H9 (cell line): ENCODE data around the gene OSBPL10. TPM values are rescaled to one million over a fixed set of nuclear protein-coding genes. Genes with fewer than 3 reads are reported as not detected.

Experiments
- DNase-seq: peaks from one replicate; pipeline ENCODE4 v3.0.0-alpha.2; 2017
- H2AFZ ChIP-seq: one replicate; pipeline ENCODE4 v1.6.1; 2013; ENCODE audit warnings: mild to moderate bottlenecking, low read length, control low read depth, moderate library complexity
- H2AK5ac ChIP-seq: 2 replicates; pipeline ENCODE4 v1.6.1; 2013; ENCODE audit warnings: low read length, control low read depth, mixed read lengths; ENCODE audit not compliant: insufficient read length
- H2BK120ac ChIP-seq: one replicate; pipeline ENCODE4 v1.6.1; 2013; ENCODE audit warnings: low read depth, mild to moderate bottlenecking, low read length, control low read depth, inconsistent platforms; ENCODE audit not compliant: poor library complexity, severe bottlenecking
- H2BK12ac ChIP-seq: 2 replicates; pipeline ENCODE4 v1.6.1; 2013; ENCODE audit warnings: low read length, control low read depth, mixed read lengths, low read depth; ENCODE audit not compliant: insufficient read length
- H2BK15ac ChIP-seq: 2 replicates; pipeline ENCODE4 v1.6.1; 2013; ENCODE audit warnings: low read depth, low read length, control low read depth
- H2BK20ac ChIP-seq: one replicate; pipeline ENCODE4 v1.6.1; 2013; ENCODE audit warnings: low read depth, mild to moderate bottlenecking, low read length, control low read depth, inconsistent platforms; ENCODE audit not compliant: poor library complexity, severe bottlenecking
- H2BK5ac ChIP-seq: 2 replicates; pipeline ENCODE4 v1.6.1; 2013; ENCODE audit warnings: low read length, control low read depth, mixed read lengths; ENCODE audit not compliant: insufficient read length
- H3K14ac ChIP-seq: 2 replicates; pipeline ENCODE4 v1.6.1; 2013; ENCODE audit warnings: low read length, control low read depth; ENCODE audit not compliant: insufficient read depth
- H3K18ac ChIP-seq: 2 replicates; pipeline ENCODE4 v1.6.1; 2013; ENCODE audit warnings: low read depth, mild to moderate bottlenecking, mixed read lengths, low read length, control low read depth; ENCODE audit not compliant: insufficient read length
- H3K23ac ChIP-seq: 2 replicates; pipeline ENCODE4 v1.6.1; 2013; ENCODE audit warnings: low read length, control low read depth, mixed read lengths, low read depth; ENCODE audit not compliant: insufficient read length
- H3K23me2 ChIP-seq: 2 replicates; pipeline ENCODE4 v1.6.1; 2013; ENCODE audit warnings: low read depth, mild to moderate bottlenecking, mixed read lengths, low read length, control low read depth; ENCODE audit not compliant: insufficient read length, poor library complexity, severe bottlenecking
- H3K27ac ChIP-seq: 2 replicates; pipeline ENCODE4 v1.5.1; 2013; ENCODE audit warnings: low read length, control low read depth, mixed read lengths, low read depth; ENCODE audit not compliant: insufficient read length
- H3K27me3 ChIP-seq: 2 replicates; pipeline ENCODE4 v1.6.1; 2013; ENCODE audit warnings: low read length, control low read depth, inconsistent platforms; ENCODE audit not compliant: insufficient read depth
- H3K4ac ChIP-seq: 2 replicates; pipeline ENCODE4 v1.6.1; 2013; ENCODE audit warnings: low read depth, mild to moderate bottlenecking, control low read depth, inconsistent platforms, low read length, moderate library complexity
- H3K4me1 ChIP-seq: 2 replicates; pipeline ENCODE4 v1.6.1; 2013; ENCODE audit warnings: low read length, control low read depth, inconsistent platforms; ENCODE audit not compliant: insufficient read depth
- H3K4me2 ChIP-seq: 2 replicates; pipeline ENCODE4 v1.6.1; 2013; ENCODE audit warnings: low read length, control low read depth, mixed read lengths; ENCODE audit not compliant: insufficient read length, insufficient read depth
- H3K56ac ChIP-seq: 2 replicates; pipeline ENCODE4 v1.6.1; 2013; ENCODE audit warnings: low read depth, mild to moderate bottlenecking, mixed read lengths, low read length, control low read depth; ENCODE audit not compliant: insufficient read length
- H3K79me1 ChIP-seq: 2 replicates; pipeline ENCODE4 v1.6.1; 2013; ENCODE audit warnings: low read depth, mild to moderate bottlenecking, moderate library complexity, low read length, control low read depth, inconsistent platforms; ENCODE audit not compliant: insufficient read depth, poor library complexity, severe bottlenecking
- H3K79me2 ChIP-seq: 2 replicates; pipeline ENCODE4 v1.6.1; 2013; ENCODE audit warnings: low read length, control low read depth, inconsistent platforms; ENCODE audit not compliant: insufficient read depth
- H3K9ac ChIP-seq: 2 replicates; pipeline ENCODE4 v1.6.1; 2013; ENCODE audit warnings: low read length, control low read depth, mixed read lengths; ENCODE audit not compliant: insufficient read length; ENCODE audit errors: extremely low read depth
- H3K9me3 ChIP-seq: one replicate; pipeline ENCODE4 v1.6.1; 2013; ENCODE audit warnings: low read depth, low read length, inconsistent platforms; ENCODE audit not compliant: control insufficient read depth
- H3T11ph ChIP-seq: one replicate; pipeline ENCODE4 v1.6.1; 2013; ENCODE audit warnings: mild to moderate bottlenecking, low read length, control low read depth, inconsistent platforms
- H4K20me1 ChIP-seq: one replicate; pipeline ENCODE4 v1.6.1; 2013; ENCODE audit not compliant: control insufficient read depth, insufficient read length, insufficient read depth
- H4K5ac ChIP-seq: 2 replicates; pipeline ENCODE4 v1.6.1; 2013; ENCODE audit warnings: low read depth, mild to moderate bottlenecking, mixed read lengths, low read length, control low read depth; ENCODE audit not compliant: insufficient read length
- H4K8ac ChIP-seq: replicated peaks from 2 replicates; pipeline ENCODE4 v1.6.1; 2013; ENCODE audit warnings: low read length, control low read depth, mixed read lengths, low read depth; ENCODE audit not compliant: insufficient read length
- H4K91ac ChIP-seq: 2 replicates; pipeline ENCODE4 v1.6.1; 2013; ENCODE audit warnings: low read depth, mild to moderate bottlenecking, moderate library complexity, mixed read lengths, low read length, control low read depth; ENCODE audit not compliant: insufficient read length
- H3K27ac Mint-ChIP-seq, 3 experiments: 2 replicates in 2 of 3; 3 replicates in 1 of 3; pipeline ENCODE4 v1.8.0; 2020 to 2021; ENCODE audit warnings: mixed read lengths in 3 of 3, mild to moderate bottlenecking in 1 of 3, moderate library complexity in 1 of 3
- H3K27me3 Mint-ChIP-seq: 2 replicates; pipeline ENCODE4 v1.8.0; 2021; ENCODE audit warnings: low read depth, mild to moderate bottlenecking, moderate library complexity, mixed read lengths
- H3K36me3 Mint-ChIP-seq, 3 experiments: 2 replicates in 2 of 3; 3 replicates in 1 of 3; pipeline ENCODE4 v1.8.0; 2020 to 2021; ENCODE audit warnings: low read depth in 3 of 3, mixed read lengths in 3 of 3; ENCODE audit not compliant: insufficient read depth in 1 of 3
- H3K4me1 Mint-ChIP-seq, 2 experiments: 2 replicates each; pipeline ENCODE4 v1.8.0; 2020; ENCODE audit warnings: mixed read lengths in 2 of 2
- H3K4me3 Mint-ChIP-seq, 2 experiments: 2 replicates in 1 of 2; 3 replicates in 1 of 2; pipeline ENCODE4 v1.8.0; 2020 to 2021; ENCODE audit warnings: mild to moderate bottlenecking in 2 of 2, mixed read lengths in 2 of 2, moderate library complexity in 1 of 2
- H3K9me3 Mint-ChIP-seq, 2 experiments: 2 replicates in 1 of 2; 3 replicates in 1 of 2; pipeline ENCODE4 v1.8.0; 2020; ENCODE audit warnings: mild to moderate bottlenecking in 2 of 2, mixed read lengths in 2 of 2, moderate library complexity in 1 of 2
- CTCF ChIP-seq: fragments of 200-600 bp; sonication (generic); conservative IDR thresholded peaks from 3 replicates; pipeline ENCODE4 v1.8.0; 2021; ENCODE audit warnings: antibody characterized with exemption, mild to moderate bottlenecking
- WGBS: extraction: QIAGEN DNeasy Blood & Tissue Kit; methylation state at CpG from one replicate; pipeline ENCODE4 v1.1.7; 2013; ENCODE audit warnings: missing lambda C conversion rate, low lambda C conversion rate, mixed read lengths; ENCODE audit not compliant: insufficient read length; ENCODE audit errors: extremely low coverage; 5-methylcytosine and 5-hydroxymethylcytosine counted together
- total RNA-seq: library from RNA; stranded (reverse); gene quantifications from 2 replicates; pipeline ENCODE4 v1.2.1, GENCODE V29; 2021

The OSBPL10 gene
- total RNA-seq, 1 experiment from 2014 or later = 42.7 TPM

- Mint-ChIP-seq H3K36me3 (peaks cover 39 to 47% (median 42%) of the 10 kb centered on the region in 3 experiments), H3K27me3 (no peaks in the 10 kb centered on the region), H3K4me3 (no peak overlapping the region), H3K9me3 (peaks cover 10 to 12% of the 10 kb centered on the region in 2 experiments; a peak in 4 of 5 replicates), H3K27ac (peak overlapping the region in 2 of 3 experiments; percentile 26 to 79; a peak in 4 of 7 replicates), H3K4me1 (peaks cover 12 to 15% of the 10 kb centered on the region in 2 experiments)
- Histone ChIP-seq H3K4ac (no peak overlapping the region), H2BK5ac (no peak overlapping the region), H3K79me1 (no peaks in the 10 kb centered on the region), H3K9me3 (no peaks in the 10 kb centered on the region), H4K91ac (no peak overlapping the region), H3K4me2 (no peak overlapping the region), H3K18ac (no peak overlapping the region), H3K23me2 (no peaks in the 10 kb centered on the region), H3K27me3 (no peaks in the 10 kb centered on the region), H3K56ac (no peak overlapping the region), H3K27ac (no peak overlapping the region), H2AFZ (no peak overlapping the region), H2BK15ac (no peak overlapping the region), H3K4me1 (no peaks in the 10 kb centered on the region), H2BK20ac (no peak overlapping the region), H2AK5ac (no peak overlapping the region), H4K20me1 (no peaks in the 10 kb centered on the region), H2BK120ac (no peak overlapping the region), H3K23ac (no peak overlapping the region), H3T11ph (no peak overlapping the region), H4K5ac (no peak overlapping the region), H3K14ac (no peak overlapping the region), H2BK12ac (no peak overlapping the region), H3K79me2 (no peaks in the 10 kb centered on the region), H3K9ac (no peak overlapping the region), H4K8ac (no peak overlapping the region)
- no CpG with 5 or more reads among the region's 5 CpGs for WGBS
- no peak for TF ChIP-seq CTCF
- no peak for DNase-seq
Observed at GRCh38 chr3:31661286-31661685, 319.8 kb downstream of the OSBPL10 start.
